DOHH2 (cell line): Measurements from ENCODE around the gene SIMC1.

Experiments used
- EZH2phosphoT487 ChIP-seq: fragments of 200-600 bp; sonication (generic); IDR thresholded peaks from 2 replicates; pipeline ENCODE4 v1.6.1; 2017; ENCODE audit warnings: borderline replicate concordance, mild to moderate bottlenecking, antibody characterized with exemption, low read length, moderate library complexity, mixed read lengths
- TF ChIP-seq, protein P1 (sequence below): fragments of 200-600 bp; sonication (generic); IDR thresholded peaks from one replicate; pipeline ENCODE4 v1.5.1; 2014; ENCODE audit warnings: antibody characterized with exemption, mild to moderate bottlenecking, low read depth, low read length; ENCODE audit not compliant: poor library complexity, severe bottlenecking

DNA sequence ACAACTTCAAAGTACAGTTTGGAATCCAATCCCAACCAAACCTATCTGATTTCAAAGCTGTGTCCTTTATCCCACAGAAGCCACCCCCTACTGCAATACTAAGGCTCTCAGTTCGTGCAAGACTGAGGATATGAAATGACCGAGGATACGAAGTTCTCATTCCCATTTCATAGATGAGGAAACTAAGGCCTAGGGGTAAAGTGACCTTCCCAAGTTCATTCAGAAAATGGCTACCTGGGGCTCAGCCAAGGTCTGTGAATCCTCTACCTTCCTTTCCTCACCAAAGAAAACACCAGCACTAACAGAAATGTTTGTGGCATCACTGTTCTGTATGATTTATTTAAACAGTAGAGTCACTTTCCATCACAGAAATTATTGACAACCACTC lies 117.9 kb downstream of the SIMC1 start:
- TF ChIP-seq, protein P1, sequence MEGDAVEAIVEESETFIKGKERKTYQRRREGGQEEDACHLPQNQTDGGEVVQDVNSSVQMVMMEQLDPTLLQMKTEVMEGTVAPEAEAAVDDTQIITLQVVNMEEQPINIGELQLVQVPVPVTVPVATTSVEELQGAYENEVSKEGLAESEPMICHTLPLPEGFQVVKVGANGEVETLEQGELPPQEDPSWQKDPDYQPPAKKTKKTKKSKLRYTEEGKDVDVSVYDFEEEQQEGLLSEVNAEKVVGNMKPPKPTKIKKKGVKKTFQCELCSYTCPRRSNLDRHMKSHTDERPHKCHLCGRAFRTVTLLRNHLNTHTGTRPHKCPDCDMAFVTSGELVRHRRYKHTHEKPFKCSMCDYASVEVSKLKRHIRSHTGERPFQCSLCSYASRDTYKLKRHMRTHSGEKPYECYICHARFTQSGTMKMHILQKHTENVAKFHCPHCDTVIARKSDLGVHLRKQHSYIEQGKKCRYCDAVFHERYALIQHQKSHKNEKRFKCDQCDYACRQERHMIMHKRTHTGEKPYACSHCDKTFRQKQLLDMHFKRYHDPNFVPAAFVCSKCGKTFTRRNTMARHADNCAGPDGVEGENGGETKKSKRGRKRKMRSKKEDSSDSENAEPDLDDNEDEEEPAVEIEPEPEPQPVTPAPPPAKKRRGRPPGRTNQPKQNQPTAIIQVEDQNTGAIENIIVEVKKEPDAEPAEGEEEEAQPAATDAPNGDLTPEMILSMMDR: no peak
- no peak for TF ChIP-seq EZH2phosphoT487
